ENCODE measurements around the gene NR1I3. TPM values are rescaled to one million over a fixed set of nuclear protein-coding genes. Genes with fewer than 3 reads are reported as not detected.
"Not testable (repeated sequence)": the region's sequence is repeated elsewhere in the genome, so short reads cannot be mapped to it uniquely, and the experiment has no call there.

The NR1I3 gene
- total RNA-seq, 4 donors from 2014 or later, result not detected

GRCh38 chr1:161225178-161225533, 12.8 kb downstream of the NR1I3 start:
- Histone ChIP-seq H3K4me3 (replicated peaks in 1 of 3) (no peak overlapping the region), H3K4me1 (peaks cover 16 to 19% of the 10 kb centered on the region in 2 donors), H3K27me3 (no peaks in the 10 kb centered on the region), H3K36me3 (peaks cover 10 to 14% of the 10 kb centered on the region in 2 donors), H3K9me3 (no peaks in the 10 kb centered on the region), H3K27ac (peak overlapping the region in 2 of 3 donors; percentile 14 to 43)
- intact Hi-C loops (cut with DNase I), result loop anchor here (5.0 to 10.0 kb wide), 3 partner anchors 50 to 157 kb away; partner anchors contain the start of genes B4GALT3 and MPZ
- no peak for DNase-seq
- TF ChIP-seq POLR2A (IDR thresholded peaks at IDR 0.05), result no peak
- no peak for TF ChIP-seq CTCF (IDR thresholded peaks at IDR 0.05)
- 63 to 68% methylated on average over 7 of the region's 7 CpGs for WGBS, 2 donors

DNA sequence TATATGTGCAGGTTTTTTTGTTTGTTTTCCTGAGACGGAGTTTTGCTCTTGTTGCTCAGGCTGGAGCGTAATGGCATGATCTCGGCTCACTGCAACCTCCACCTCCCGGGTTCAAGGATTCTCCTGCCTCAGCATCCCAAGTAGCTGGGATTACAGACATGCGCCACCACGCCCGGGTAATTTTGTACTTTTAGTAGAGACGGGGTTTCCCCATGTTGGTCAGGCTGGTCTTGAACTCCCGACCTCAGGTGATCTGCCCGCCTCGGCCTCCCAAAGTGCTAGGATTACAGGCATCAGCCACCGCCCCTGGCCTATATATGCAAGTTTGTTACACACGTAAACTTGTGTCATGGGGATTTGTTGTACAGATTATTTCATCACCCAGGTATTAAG, 13.3 kb downstream of the NR1I3 start:
- WGBS, 2 donors, result 92 to 93% methylated on average over 13 of the region's 13 CpGs
- peaks cover 10 to 13% of the 10 kb centered on the region in 2 donors for H3K36me3 ChIP-seq
- intact Hi-C loops (cut with DNase I), result loop anchor here (5.0 to 10.0 kb wide), 3 partner anchors 50 to 158 kb away; partner anchors contain the start of genes B4GALT3 and MPZ

GRCh38 chr1:161223805-161224694, 14.0 kb downstream of the NR1I3 start:
- intact Hi-C loops (cut with DNase I), result loop anchor here (10.0 kb wide), 1 partner anchor 49 kb away; the partner anchor contains the start of gene B4GALT3
- 88 to 90% methylated on average over 7 of the region's 7 CpGs for WGBS, 2 donors
- DNase-seq, result no peak

More for the DNA sequence above, 13.3 kb downstream of the NR1I3 start:
- not testable (repeated sequence) for H3K27ac ChIP-seq; DNase-seq; H3K4me3 ChIP-seq (replicated peaks in 1 of 3); H3K27me3 ChIP-seq; H3K9me3 ChIP-seq
- H3K4me1 ChIP-seq, result peaks cover 16 to 19% of the 10 kb centered on the region in 2 donors

DNA sequence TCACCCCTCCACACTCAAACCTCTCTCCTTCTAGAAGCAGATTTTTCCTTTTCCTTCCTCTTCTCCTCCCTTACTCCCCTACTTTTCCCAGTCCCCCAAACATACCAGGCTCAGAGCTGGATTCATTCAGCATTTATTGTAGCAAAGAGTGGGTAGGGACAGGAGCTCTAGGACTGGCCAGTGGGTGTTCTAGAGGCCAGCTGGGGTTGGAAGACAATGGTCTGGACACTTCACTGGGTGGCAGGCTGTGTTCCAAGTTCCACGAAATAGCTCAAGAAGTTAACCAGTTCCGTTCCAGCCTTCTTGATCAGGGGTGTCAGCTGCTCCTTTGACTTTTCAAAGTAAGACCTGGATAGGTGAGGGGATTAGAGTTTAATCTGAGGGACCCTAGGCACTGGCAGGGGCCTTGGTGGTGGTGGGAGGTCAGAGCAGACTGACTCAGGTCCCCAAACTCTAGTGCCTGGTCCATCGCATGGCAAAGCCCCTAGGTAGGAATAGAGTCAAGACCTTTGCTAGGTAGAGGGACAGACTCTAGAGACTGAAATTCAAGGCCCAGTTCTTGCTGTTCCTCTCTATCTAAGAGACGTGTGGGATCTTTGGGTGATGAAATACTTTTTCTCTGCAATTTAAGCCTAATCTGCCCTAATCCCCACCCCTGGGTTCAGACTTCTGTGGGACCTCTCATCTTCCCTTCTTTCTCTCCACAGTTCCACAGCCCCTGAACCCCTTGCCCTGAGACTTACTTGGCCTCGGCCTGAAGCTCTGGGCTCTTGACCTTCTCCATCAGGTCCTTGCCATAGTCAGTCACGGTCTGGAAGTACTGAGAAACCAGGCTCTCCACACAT, 15.6 kb downstream of the NR1I3 start:
- no peak overlapping the region for H3K27ac ChIP-seq
- peaks cover 16 to 17% of the 10 kb centered on the region in 2 donors for H3K4me1 ChIP-seq
- no peaks in the 10 kb centered on the region for H3K9me3 ChIP-seq
- no peak for DNase-seq
- TF ChIP-seq POLR2A (IDR thresholded peaks at IDR 0.05) (no peak), CTCF (IDR thresholded peaks at IDR 0.05) (no peak)
- no peaks in the 10 kb centered on the region for H3K36me3 ChIP-seq
- no peaks in the 10 kb centered on the region for H3K27me3 ChIP-seq
- 68 to 70% methylated on average over 6 of the region's 6 CpGs for WGBS, 2 donors
- intact Hi-C loops (cut with DNase I), result loop anchor here (10.0 kb wide), 1 partner anchor 48 kb away; the partner anchor contains the start of gene B4GALT3
- no peak overlapping the region for H3K4me3 ChIP-seq (replicated peaks in 1 of 3)

More at GRCh38 chr1:161223805-161224694, 14.0 kb downstream of the NR1I3 start:
- Histone ChIP-seq H3K4me3 (replicated peaks in 1 of 3) (no peak overlapping the region), H3K36me3 (peaks cover 5 to 7% of the 10 kb centered on the region in 2 donors), H3K27ac (no peak overlapping the region), H3K27me3 (no peaks in the 10 kb centered on the region), H3K9me3 (no peaks in the 10 kb centered on the region), H3K4me1 (peaks cover 16 to 19% of the 10 kb centered on the region in 2 donors)
- TF ChIP-seq POLR2A (IDR thresholded peaks at IDR 0.05) (no peak), CTCF (IDR thresholded peaks at IDR 0.05) (no peak)

DNA sequence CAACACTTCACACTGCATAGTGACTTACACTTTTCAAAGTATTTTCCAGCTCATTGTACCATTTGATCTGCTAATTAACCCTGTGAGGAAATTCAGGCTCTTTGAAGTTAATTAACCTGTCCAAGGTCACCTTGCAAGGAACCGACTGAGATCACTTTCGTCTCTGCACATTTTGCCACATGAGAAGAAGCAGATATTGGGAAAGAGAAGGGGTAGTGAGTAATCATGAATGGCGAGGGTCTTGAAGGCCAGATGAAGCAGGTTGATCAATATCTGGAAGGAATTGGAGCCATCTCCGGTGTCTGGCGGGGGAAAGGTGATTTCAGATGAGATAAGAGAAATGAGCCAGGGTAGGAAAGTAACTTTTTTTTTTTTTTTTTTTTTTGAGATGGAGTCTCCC, 18.0 kb downstream of the NR1I3 start:
- DNase-seq, result no peak
- intact Hi-C loops (cut with DNase I), result loop anchor here (10.0 kb wide), 1 partner anchor 45 kb away; the partner anchor contains the start of gene B4GALT3
- no peaks in the 10 kb centered on the region for H3K27me3 ChIP-seq
- peaks cover 0 to 2% of the 10 kb centered on the region in 2 donors for H3K36me3 ChIP-seq
- no peaks in the 10 kb centered on the region for H3K9me3 ChIP-seq
- H3K4me1 ChIP-seq, result peaks cover 0 to under 1% of the 10 kb centered on the region in 2 donors
- no peak overlapping the region for H3K27ac ChIP-seq
- H3K4me3 ChIP-seq (replicated peaks in 1 of 3), result no peak overlapping the region
- WGBS, 2 donors, result 86 to 88% methylated on average over 5 of the region's 5 CpGs
- no peak for TF ChIP-seq CTCF (IDR thresholded peaks at IDR 0.05)
- TF ChIP-seq POLR2A (IDR thresholded peaks at IDR 0.05), result no peak
